Effector CD8-positive, alpha-beta T cell (primary cell): Measurements from ENCODE around the gene HSPB8.

Experiments used
- DNase-seq: peaks from one replicate; lab custom pipeline; 2025; lab: John Stamatoyannopoulos, UW

Gene HSPB8

DNA sequence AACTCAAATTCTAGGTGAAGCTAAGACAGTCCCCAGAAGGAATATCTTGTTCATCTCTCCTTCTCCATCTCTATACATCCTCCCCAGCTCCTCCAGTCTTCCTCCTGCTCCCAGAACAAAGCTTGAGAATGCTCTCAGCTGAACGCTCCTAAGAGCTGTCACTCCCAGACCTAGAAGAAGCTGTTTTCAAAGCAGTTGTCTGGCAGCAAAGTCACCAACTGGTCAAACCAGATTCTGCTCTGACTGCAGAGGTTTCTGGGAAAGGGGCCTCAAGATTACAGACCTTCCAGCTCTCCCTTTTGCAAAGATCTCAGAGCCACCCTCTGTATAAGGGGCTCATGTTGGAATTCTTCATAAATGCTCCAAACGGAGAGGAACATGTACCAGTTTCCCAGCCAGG, 9.6 kb upstream of the HSPB8 start:
- no peak for DNase-seq

DNA sequence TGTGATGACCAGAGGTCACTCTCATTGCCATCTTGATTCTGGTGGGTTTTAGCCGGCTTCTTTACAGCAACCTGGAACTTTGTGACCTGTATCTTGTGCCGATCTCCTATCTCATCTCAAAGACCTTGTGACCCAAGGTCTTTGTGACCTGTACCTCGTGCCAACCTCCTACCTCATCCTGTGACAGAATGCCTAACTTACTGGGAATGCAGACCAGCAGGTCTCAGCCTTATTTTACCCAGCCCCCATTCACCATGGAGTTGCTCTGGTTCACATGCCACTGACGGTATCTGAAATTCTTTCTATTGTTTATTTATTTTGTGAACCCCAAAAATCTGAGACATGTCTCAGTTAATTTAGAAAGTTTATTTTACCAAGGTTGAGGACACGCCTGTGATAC, 7.4 kb upstream of the HSPB8 start:
- DNase-seq = no peak

DNA sequence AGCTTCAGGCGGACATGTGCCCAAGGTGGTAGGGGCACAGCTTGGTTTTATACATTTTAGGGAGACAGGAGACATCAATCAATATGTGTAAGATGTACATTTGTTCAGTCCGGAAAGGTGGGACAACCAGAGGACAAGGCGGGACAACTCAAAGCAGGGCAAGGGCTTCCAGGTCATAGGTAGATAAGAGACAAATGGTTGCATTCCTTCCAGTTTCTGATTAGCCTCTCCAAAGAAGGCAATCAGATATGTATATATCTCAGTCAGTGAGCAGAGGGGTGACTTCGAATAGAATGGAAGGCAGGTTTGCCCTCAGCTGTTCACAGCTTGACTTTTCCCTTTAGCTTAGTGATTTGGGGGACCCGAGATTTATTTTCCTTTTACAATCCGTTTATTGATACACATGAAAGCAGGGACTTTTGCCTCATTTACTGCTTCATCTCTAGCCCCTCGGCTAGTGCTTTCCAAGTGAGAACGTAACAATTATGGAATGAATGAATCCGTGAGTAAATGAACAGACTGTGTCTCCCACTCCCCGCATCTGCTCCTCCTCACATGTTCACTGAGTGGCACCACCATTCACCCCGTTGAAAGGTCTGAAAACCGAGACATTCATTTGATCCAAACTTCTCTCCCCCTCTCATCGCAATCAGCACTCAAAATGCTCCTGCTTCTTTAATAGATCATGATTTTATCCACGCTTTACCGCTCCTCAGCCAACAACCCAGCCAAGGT, 6.9 kb upstream of the HSPB8 start:
- no peak for DNase-seq

GRCh38 chr12:119175081-119175480, 3.6 kb upstream of the HSPB8 start:
- DNase-seq = no peak

DNA sequence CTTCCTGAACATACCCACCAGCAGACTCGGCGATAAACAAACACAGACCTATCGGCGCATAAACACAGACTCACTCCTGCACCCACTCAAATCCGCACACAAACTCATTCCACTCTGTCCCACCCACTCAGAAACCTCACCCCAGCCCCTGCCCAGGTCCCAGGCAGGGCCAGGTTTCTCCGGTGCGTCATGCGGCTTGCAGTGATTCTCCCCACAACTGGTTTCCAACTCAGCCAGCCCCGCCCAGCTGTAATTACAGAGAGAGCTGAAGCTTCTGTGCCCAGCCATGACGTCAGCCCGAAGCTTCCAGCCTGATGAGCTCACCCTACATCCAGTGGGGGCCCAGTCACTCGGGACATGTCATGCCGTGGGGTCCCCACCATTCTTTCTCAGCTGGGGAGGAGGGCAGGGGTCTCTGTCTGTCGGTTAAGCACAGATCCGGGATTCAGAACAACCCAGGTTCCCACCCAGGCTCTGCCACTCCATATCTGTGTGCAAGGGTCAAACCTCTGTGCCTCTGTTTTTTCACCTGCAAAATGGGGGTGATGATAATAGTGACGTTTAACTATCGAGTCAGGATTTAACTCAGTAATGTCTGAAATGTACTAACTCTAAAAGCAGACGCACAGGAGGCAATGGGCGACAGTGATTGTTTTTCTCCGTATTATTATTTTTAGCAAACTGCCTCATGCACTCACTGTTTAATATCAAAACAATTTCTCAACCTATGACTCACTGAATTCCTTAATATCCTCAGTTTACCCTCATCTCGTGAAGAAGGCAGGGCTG, 2.3 kb upstream of the HSPB8 start:
- DNase-seq = no peak

- DNase-seq = no peak
Observed at GRCh38 chr12:119177056-119177325, 1.7 kb upstream of the HSPB8 start.

DNA sequence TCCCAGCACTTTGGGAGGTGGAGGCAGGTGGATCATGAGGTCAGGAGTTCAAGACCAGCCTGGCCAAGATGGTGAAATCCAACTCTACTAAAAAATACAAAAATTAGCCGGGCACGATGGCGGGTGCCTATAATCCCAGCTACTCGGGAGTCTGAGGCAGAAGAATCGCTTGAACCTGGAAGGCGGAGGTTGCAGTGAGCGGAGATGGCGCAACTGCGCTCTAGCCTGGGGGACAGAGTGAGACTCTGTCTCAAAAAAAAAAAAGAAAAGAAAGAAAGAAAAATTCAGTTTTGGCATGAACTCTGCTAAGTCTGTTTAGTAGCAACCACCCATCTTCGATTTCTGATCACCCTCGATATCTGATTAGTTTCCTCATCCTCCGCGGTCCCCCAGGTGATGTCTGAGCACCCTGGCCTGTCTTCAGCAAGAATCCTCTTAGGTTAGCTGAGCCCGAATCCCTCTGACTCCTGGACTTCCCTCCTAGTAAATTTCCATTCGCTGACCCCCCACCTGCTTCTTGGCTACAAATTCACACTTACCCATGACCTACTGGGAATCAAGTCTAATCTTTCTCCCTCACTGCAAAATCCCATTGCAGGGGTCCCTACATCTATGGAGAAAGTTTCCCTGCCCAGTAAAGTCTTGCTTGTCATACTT, 879 bp upstream of the HSPB8 start:
- no peak for DNase-seq

GRCh38 chr12:119179335-119180021, 747 bp downstream of the HSPB8 start:
- no peak for DNase-seq

DNA sequence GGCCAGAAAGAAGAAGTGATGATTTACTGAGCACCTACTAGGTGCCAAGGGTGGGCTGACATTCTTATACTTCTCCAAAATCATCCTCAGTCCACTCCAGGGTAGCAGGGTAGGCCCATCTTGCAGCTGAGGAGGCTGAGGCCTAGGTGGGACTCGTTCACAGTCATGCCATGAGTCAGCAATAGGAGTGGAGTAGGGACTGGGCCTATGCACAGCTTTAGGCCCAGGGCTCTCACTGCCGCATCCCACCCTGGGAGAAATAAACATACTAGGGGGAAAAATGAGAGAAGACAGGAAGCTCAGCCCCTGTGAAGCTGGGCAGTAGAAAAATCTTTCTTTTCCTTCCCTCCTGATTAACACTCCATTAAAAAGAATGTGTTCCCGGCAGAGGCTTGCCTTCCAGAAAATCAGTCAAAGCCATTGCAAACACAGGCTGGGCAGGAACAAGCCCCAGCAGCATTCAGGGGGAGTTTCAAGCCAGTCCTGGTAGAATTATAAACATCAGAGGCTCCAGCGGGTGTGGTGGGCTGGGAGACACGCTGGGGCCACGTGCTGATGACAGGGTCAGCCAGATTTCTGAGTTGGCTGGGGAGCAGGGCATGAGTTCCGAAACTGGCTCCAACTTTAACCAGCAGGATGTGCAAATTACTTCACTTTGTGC, 1.8 kb downstream of the HSPB8 start:
- DNase-seq = no peak

DNA sequence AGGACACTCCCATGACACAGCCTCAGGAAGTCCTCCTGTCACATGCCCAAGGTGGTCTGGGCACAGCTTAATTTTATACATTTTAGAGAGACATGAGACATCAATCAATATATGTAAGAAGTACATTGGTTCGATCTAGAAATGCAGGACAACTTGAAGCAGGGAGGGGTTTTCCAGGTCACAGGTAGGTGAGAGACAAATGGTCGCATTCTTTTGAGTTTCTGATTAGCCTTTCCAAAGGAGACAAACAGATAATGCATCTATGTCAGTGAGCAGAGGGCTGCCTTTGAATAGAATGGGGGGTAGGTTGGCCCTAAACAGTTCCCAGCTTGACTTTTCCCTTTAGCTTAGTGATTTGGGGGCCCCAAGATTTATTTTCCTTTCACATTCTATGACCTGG, 2.5 kb downstream of the HSPB8 start:
- no peak for DNase-seq

DNA sequence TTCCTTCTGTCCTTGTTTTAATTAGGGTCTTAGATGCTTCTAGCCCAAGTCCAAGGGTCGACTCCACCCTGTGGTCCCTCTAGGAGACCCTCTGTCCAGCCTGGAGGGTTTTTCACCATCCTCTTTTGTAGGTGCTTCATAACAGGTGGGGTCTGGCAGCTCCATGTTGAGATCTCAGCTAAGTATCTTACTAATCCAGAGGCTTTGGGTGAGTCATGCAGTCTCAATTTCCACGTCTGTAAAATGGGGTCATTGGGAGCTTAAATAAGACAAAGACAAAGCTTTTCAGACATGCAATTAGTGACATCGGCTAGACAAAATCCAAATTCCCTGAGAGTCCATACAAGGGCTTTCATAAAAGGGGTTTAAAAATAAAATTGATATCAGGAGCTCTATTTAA, 3.2 kb downstream of the HSPB8 start:
- no peak for DNase-seq

DNA sequence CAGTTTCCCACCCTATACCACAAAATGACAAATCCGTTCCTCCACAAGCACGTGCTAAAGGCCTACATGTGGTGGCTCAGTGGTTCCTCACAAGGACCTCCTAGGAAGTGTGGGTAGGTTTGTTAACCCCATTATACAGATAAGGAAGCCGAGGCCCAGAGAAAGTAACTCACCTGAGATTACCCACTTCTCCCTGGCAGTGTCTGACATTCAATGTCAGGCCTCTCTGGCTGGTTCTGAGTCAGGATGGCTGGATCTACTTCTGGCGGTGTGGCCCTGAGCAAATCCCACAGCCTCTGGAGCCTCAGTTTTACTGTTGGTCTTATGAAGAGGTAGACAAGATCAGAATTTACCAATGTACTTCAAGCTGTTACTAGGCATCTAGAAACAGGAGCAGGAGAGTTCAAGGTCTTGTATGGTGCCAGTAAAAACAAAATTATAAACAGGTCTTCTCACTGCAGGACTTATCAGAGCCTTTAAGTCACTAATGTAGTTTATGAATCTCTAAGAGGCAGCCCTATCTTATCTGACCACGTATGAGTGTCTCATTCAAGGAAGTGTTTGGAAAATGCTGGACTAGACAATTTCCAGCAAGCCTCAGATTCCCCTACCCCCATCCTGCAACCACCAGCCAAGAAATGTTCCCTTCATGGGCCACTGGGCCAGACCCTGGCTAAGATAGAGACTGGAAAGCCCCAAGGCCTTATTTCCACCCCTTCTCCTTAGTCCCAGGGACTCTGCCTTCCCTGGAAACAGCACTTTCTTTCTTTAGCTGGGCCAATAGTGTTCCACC, 4.2 kb downstream of the HSPB8 start:
- no peak for DNase-seq

- DNase-seq = no peak
Observed at GRCh38 chr12:119183942-119184695, 5.4 kb downstream of the HSPB8 start.

DNA sequence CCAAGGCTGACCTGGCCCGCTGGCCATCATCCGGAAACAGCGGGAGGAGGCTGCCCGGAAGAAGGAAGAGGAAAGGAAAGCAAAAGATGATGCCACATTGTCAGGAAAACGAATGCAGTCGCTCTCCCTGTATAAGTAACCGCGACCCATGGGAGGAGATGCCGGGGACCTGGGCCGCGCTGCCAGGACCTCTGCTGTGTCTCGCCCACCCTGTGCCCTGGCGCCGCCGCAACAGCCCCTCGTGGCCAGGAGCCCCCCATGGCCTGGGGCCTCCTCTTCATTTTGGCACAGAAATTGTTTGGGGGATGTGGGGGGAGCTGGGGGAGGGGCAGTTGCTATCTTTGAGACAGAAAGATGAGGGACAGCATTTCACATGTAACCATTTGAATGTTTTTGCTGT, 16.5 kb downstream of the HSPB8 start:
- no peak for DNase-seq

DNA sequence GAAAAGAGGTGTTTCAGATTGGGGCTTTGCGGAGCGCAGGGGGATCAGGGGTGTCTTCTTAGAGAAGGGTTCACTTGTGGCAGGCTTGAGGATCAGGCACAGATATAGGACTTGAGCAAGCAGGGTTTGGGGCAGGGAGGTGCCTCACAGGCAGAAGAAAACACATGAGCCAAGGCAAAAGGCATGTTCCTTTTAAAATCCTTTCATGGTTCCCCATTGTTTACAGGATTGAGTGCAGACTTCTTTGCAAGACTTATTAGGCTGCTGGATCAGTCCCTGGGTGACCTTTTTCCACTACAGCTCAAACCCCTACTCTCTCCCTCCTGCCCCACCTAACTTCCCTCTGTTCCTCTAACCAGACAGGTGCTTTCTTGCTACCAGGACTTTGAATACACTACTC, 19.7 kb downstream of the HSPB8 start:
- DNase-seq = no peak

DNA sequence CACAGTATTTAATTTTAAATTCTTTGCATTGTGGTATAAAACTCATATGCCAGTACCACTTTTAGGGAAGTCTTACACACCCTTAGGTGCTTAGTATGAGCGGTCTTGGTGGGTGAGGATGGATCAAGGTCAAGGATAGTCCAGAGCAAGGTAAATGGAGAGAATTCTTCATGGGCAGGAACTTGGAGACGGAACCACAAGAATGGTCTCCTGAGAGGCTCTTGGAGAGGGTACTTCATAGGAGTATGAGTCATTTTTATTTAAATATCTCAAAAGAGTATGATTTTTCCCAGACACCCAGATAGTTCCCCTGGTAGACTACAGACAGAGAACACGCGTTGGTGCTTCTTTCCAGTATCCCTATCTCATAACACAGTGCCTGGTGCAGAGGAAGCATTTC, 21.9 kb downstream of the HSPB8 start:
- no peak for DNase-seq

DNA sequence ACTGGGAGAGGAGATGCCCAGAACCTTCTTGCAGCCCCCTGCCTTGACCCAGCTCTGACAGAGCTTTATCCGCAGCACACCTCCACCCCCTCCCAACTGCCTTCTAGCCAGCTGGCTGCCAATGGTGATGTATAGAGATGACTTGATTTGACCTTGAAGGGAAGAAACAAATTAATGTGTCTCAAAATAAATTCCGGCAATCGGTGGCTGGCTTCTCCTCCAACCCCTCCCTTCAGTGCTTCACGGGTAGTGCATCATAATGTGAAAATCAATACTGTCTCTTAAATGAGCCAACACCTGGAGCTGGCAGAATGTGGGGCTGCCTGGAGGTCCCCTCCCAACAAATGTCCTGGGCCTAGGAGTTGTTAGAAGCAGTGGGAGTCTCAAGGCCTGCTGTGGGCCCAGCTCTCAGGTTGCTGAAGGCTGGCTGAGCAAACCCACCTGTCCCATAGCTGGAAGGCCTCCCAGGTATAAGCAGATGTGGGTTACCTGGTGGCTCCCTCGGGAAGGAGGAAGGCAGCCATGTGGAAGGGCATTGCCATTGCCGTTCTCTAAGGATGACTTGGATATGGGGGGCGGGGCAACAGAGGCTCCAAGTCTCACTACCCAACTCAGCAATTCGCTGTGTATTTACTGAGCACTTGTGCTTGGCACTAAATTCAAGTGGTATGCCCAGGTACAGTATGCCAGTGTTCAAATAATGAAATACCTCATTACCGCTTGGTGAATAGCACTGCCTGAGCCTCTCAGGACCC, 23.2 kb downstream of the HSPB8 start:
- no peak for DNase-seq

DNA sequence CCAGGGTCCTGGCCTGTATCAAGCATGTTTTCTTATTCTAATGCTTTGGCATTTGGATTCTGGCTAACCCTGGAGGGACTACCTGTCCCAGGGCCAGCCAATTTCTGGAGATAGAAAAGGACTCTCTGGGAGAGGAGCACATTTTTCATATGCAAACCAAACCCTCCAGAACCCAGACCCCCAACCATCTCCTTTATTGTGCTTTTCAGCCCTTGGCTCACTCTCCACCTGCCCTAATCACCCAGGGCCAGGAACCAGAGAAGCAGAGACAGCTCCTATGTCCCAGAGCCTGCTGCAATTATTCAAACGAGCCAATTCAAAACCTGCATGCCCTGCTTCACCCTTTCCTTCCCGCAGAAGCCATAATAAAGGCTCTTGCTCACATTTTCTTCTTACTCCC, 23.8 kb downstream of the HSPB8 start:
- DNase-seq = no peak

DNA sequence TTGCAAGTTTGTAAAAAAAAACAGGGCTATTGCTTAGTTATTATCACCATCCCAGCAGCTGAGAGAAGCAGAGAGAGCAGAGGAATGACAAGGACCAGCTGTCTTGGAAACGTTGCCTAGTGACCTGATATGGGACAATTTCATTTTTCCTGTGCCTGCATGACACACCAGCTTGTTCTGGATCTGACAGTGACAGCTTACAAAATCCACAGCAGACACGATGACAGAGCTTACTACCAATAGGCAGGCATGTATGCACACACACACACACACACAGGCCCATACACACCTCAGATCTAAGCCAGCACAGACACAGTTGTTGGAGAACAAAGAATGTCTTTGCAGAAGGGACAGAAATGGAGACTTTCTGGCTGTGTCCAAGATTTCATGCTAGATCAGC, 25.4 kb downstream of the HSPB8 start:
- DNase-seq = no peak
